GM18508 (cell line): ENCODE data around the gene COQ9.

Experiments used
- ATAC-seq: cut with Tn5 transposase; IDR thresholded peaks from one replicate; pipeline ENCODE4 v1.9.1; 2021; ENCODE audit warnings: moderate number of reproducible peaks; ENCODE audit not compliant: insufficient read depth, unreplicated experiment

The COQ9 gene

DNA sequence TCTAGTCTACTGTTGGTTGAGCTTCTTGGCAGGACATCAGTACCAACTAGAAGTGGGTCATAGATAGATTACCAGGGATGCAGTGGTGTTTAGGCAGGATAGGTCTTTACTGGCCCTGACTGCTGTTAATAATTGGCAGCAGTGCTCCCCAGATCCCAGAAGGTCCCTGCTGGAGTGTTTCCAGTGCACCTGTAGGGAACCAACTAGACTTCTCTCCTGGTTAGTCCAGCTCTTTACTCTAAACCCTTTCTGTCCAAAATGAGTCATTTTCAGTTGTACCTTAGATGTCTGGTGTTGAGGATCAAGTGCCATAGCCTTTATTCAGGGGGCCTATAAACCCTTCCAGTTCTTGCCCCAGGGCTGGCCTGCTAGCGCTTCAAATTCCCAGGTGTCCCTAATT, 23.9 kb downstream of the COQ9 start:
- ATAC-seq, result no peak

DNA sequence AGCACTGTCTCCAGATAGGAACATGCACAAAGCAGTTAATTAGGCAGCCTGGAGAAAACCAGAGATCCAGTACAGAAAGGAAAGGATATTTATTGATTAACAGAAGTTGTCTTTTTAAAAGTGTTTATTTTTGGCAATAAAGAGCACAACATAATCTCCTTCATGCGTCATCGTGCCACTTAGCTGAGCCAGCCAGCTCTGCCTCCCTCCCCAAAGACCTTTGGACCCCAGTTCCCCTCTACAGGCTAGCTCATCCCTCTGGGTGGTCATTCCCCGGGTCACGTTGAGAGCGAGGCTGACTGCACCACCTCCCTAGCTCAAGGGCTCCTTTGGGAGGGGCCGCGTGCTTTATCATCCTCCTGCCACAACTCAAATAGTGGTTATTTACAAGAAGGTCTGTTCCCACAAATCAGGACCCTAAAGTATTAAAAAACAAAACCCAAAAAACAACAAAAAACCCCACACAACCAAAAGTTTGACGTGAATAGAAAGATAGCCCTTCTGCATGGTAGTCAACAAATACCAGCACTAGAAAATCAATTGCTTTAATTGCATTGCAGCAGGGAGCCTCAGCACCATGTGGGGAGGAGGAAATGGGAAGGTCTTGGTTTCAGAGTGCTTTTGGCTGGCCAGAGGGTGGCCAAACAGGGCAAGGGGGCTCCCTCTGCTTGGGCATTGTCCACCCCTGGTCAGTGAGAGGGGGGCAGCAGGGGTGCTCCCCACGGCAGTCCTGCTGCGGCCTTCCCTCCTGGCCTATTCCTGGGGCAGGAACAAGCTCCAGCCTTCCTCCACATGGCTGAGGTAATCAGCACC, 24.8 kb downstream of the COQ9 start:
- no peak for ATAC-seq

DNA sequence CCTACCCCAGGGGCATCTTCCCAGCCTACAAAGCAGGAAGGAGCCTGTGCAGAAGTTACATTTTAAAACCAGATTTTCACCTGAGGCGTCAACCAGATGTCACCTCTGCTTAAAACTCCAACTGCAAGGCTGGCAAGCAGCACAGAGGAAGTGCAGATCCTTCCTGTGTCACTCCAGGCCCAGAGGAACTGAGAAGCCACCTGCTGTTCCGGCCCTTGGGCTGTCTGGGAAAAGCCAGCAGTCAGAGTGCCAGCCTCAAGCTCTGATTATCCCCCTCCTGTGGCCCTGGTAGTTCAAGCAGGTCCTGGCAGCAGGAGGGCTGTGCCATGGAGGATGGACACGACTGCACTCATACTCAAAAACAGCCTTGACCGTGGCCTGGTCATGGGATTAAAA, 25.4 kb downstream of the COQ9 start:
- no peak for ATAC-seq

DNA sequence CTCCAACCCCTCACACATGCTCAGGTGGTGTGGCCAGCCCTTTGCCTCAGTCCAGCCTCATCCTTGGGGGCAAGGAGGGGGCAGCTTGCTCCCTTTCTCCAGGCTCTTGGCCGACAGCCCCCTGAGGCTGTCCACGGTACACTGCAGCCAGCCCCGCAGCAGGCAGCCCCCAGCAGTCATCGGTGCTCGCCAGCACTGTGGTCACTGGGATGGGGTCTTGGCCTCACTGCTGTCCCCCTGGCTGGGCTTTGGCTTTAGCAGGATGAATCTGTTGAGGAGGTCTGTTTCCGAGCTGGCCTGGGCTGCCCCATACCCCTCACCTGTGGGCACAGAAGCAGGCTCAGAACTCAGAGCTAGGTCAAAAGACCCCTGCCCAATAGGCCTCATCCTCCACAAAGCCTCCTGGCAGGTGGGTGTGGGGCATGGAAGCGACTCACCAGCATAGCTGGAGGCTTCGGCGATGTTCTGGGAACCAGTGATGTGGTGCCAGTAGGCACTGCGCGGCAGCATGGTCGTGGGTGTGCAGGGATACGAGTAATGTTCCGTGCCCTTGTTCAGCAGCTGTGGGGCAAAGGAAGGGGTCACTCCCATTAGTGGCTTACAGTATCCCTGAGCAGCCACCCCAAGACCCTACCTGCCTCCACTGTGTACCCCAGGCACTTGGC, 26.0 kb downstream of the COQ9 start:
- no peak for ATAC-seq

DNA sequence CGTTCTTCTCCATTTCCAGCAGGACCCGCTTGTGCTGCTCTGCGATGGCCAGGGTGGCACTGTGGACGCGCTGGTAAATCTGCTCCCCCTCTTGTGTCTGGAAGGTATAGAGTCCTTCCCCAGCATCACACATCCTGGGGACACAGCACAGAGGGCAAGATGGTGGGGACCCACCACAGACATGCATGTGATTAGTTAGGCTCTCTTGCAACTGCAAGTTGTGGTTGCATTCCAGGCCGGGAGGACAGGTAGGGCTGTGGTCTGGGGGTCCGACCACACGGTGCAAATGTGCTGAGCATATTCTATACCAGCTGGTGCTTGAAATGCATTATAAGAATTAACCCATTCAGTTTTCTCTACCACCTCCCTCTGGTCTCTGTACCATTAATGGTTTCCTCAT, 26.6 kb downstream of the COQ9 start:
- no peak for ATAC-seq

DNA sequence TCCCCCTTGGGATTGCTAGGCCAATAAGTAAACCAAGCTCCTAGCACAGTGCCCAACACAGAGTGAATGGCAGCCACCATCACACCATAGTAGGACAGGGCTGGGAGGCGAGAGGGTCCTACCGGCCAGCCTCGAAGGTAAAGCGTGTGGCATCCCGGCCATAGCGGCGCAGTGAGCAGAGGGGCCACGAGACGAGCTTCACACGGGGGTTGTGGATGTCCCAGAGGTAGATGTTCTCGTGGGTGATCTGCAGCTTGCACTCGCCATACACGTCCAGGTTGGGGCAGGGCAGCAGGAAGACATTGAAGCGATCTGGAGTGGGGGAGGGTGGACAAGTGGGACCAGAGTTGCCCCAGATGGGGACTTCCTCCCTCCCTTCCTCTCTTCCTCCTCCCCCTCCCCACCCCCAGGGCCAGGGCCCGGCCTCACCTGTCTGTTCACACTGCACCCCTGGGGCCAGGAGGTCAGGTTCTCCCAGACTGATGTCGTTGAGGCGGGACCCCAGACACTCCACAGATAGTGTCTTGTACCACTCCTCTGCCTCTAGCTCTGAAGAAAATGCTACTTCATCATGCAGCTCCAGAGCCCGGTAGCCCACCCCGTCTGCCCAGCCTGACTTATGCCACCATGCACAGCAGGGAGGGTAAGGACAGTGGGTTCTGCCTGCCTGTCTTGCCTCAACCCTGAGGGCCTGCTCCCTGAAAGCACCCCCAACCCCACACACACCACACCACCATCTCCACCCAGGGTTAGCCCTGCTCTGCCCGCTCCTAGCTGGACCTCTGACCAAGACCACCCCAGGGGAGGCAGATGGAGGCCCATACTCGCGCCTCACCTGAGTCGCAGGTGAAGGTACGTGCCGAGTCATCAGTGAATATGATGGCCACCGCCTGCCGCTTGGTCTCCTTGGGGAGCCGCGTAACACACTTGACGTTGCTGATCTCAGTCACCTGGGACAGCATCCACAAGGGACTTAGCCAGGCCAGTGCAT, 27.7 kb downstream of the COQ9 start:
- ATAC-seq, result no peak

DNA sequence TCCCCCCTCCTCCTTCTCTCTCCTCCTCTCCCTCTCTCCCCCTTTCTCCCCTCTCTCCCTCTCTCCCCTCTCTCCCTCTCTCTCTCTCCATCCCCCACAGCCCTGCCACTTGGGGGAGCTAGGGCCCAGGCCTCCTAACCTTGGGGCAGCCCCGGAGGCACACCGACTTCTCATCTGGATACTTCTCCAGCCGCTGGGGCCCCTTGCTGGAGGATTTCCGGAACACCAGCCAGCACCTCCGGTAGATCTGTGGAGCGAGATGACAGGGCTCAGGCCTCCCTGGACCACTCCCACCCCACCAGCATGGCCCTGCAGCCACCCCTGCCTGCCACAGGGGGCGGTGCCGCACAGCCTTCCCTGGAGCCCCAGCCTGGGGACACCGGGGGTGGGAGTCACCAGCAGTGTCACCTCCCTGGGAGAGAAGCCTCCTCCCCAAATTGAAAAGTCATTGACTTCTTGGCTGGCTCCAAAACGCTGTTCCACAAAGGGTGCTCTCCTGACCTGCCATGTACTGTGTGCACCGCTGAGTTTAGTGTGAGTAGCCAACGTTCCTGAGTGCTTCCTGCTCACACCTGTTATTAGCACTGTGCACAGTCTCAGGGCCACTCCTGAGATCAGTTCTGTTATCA, 28.5 kb downstream of the COQ9 start:
- ATAC-seq, result peak; percentile 68

DNA sequence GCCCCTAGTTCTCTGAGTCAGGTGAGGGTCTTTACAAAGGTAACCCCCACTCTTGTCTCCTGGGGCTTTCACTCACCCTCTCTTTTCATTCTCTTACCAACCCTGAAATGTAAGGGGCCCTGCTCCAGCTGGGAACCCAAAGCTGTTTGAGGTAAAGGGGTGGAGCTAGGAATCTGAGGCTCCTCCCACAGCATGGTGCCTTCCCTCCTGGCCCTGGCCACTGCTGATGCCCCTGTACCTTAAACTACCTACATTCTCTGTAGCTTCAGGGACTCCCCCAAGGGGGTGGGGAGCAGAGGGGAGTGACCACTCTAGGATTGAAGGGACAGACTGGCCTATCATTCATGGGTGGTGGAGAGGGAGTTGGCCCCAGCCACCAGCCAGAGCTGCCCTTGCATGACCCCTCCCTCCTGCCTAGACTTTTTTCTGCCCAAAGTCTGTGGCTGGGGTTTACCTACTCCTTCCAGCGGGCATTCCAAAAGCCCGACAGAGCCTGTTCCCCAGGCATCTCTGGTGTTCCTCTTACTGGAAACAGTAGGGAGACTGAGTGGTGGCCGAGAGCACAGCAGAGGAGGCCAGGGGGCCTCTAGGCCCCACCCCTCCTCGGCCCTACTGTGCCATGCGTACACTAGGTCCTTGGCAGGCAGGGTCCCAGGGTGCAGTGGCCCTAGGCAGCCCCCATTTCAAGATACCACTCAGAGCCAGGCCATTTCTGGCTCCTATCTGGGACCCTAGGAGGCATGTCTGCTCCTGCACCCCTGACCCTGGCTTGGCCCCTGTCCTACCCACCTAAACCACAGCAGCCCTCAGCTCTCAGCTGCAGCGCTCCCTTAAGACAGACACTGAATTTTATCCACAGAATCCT, 29.5 kb downstream of the COQ9 start:
- ATAC-seq, result no peak

DNA sequence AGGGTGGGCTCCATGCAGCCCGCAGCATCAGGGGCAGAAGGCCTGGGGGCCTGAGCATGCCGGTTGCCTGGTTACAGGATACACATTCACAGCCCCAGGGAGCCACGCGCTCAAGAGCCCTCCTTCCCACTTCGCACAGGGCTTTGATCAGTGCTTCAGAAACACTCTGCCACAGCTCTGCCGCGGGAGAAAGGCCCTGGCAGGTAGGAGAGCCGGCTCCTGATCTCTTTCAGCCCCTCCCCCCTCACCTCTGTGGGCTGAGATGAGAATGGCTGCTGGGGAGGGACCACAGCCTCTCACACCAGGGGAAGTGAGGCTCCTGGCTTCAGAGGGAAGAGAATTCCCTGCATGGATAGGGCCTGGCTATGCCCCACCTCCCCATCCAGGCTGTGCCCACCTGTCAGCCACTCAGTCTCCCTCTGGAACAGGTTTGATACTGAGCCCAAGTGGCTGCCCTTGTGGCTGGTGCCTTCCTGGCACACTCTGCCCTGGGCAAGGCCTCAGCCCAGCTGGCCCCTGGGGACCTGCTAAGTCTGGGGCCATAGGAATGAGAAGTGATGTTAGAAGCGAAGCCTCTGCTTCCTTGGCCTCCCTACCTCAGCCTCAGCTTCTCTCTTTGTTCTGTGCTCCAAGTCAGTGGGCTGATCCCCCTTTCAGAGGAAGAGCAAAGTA, 30.4 kb downstream of the COQ9 start:
- ATAC-seq, result no peak

DNA sequence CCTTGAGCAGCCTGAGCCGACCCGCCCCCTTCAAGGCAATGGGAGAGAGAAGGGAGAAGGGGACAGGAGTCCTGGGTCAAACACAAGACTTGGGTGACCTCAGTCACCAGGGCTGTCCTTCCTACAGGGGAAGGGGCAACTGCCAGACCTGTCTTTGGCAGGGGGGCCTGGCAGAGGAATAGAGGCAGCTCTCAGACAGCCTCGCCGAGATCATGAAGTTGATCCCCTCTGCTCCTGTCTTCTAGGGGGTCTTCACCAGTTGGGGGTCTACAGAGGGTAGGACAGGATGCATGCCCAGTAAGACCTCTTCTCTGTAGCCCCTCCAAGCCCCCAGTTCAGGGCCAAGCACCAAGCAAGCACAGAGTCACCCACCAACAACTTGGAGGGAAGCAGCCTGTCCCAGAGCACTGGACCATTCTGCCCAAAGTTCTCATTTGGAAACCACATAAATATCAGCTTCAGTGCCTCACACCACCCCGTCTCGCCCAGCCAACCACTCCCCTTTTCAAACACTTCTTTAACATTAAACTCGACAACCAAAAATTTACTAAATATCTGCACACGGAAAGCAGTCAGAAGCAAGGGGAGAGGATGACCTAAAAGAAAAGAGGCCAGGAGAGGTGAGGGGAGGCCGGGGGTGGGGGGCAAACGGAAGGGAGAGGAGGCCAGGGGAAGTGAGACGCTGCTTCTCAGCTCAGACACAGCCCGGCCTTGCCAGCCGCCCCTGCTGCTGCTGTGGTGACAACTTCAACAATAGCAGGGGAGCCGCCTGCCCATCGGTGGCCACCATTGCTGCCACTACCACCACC, 31.3 kb downstream of the COQ9 start:
- ATAC-seq, result no peak

DNA sequence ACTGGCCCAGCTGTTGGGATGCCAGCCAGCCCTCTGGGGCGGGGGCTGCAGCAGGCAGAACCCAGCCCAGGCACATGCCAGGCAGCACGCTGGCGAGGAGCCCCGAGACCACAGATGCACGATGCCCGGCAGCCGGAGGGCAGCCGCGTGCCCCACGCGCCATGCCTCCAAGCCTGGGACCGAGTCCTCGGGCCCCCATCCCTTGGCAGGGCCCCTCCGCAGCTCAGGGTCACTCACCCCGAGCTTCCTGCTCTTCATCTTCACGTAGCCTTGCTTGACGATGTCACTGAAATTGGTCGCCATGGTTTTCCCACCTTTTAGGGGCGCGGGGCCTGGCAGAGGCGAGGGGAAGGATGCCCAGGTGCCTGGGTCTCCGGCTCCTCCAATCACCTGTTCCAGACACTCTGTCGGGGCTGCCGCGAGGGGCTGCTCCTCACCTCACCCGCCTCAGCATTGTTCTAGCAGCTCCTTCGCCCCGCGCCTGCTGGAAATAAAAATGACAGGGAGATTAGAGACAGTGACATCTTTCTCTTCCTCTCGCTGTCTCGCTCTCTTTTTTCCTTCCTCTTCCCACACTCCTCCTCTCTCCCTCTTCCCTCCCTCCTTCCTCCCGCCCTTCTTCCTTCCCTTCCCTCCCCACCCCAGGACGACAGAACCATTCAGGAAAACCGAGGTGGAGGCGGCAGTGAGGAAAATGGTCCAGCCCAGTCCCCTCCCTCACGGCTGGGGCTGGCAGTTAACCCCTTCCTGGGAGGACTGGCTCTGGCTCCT, 32.1 kb downstream of the COQ9 start:
- ATAC-seq, result no peak

DNA sequence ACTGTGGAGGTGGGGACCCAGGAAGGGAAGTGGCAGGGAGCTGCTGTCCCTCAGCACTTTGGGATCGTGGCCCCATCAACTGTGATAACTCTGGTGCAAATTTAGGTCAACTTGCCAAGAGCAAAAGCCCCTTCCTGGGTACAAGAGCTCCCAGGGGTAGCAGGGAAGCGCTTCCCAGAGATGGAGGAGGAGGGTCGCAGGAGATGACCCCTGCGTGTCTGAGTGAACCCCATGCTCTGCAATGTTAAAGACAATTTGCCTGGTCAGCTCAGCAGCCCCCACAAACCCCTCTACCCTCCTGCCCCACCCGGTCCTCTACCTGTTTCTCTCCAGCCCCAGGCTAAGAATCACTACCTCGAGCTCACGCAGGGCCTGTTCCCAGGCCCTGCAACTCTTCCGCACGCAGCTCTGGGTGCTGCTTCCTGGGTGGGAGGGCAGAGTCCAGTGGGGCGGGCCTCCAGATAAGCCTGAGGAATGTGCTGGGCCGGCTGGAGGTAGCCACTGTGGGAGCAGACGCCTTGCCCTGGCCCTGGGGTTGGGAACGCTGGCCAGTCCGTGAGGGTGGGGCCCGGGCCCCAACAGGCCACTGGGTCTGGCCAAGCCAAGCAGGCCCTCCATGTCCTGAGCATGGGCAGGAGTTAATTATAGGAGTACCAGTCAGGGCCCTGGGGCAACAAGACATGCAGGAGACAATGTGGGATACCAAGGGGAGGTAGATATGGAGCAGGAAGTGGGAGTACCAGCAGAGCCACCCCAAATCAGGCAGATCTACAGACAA, 32.9 kb downstream of the COQ9 start:
- ATAC-seq, result no peak

DNA sequence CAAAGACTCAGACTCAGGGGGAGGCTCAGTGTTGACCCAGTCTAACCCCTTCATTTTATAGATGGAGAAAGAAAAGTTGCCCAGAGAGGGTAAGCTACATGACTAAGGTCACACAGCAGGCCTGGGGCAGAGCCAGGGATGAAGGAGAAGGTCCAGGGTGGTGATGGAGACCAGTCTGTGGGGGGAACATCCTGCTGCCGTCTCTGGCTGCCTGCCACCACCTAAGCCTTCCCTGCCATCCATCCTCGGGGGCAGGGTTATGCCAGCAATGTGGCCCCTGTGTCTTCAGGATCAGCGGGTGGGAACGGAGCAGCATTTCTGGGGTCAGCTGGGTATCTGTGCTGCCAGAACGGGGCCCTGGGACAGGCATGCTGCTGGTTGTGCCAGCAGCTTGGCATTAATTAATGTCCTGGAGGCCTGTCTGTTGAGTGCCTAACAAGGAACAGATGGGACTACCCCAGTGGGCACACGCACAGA, 33.5 kb downstream of the COQ9 start:
- ATAC-seq, result no peak

DNA sequence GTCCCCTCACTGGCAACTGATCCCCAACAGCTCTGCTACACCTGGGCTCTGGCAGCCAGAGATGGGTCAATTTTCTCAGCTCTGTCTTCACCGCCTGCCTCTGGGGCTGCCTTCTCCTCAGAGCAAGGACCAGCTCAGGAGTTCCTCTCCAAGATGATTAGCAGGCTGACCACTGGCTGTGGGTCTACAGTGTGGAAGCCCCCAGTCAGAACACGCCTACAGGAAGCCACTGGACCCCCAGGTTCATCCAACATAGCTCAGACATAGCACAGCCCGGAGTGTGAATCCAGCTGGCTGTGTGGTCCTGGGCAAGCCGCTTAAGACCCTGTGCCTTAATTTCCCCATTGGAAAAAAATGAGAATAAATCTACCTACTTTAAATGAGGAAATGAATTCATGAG, 34.1 kb downstream of the COQ9 start:
- ATAC-seq, result no peak

DNA sequence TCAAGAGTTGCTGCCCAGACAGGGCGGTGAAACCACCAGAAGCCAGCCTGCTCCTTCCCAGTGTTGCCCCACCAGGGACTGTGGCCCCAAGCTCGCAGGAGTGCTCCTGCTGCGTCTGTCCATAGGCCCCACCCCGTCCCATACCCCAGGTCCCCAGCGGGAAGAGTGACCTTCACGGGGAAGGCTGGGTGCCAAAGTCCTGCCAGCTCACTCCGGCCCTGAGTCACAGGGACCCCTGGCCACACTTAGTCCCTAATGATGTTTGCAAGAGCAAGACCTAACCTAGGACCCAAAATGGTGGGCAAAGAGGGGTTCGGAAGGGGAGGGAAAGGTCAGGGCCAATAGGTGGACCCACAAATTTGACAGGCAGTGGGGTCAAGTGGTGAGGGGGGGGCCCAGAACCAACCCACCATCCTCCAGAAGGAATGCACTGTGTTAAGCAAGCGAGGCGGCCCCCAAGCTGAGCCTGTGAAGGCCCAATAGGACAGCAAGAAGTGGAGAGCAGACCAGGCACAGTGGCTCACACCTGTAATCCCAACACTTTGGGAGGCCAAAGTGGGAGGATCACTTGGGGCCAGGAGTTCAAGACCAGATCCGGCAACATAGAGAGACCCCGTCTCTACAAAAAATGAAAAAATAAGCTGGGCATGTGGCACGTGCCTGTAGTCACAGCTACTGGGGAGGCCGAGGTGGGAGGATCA, 35.7 kb downstream of the COQ9 start:
- no peak for ATAC-seq
